GM19238 (cell line): ENCODE data around the gene CLTB.
"Not testable (repeated sequence)": the region's sequence is repeated elsewhere in the genome, so short reads cannot be mapped to it uniquely, and the experiment has no call there.

Experiments used
- DNase-seq: peaks from one replicate; pipeline ENCODE4 v3.0.0; 2011; ENCODE audit warnings: low spot score; ENCODE audit not compliant: insufficient read length

The CLTB gene

GRCh38 chr5:176427971-176428370 is 11.6 kb upstream of the CLTB start:
- DNase-seq, result no peak

DNA sequence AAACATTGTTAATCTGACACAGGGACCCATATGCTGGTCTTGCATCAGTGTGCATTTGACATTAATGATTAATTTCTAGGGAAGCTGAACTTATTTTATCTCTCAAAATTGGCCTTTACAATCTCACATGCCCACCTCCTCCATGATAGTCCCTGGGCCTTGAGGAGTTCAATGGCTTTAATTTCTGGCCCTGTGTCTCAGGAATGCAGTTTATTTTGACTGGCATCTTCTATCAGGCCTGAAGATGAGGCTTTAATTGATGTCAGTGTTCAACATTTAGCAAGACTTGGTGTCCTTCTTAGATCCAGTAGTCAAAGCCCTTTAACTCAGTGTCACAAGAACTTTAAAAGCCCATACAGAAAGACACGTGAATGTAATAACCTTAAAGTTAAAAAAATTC is 10.5 kb upstream of the CLTB start:
- no peak for DNase-seq

GRCh38 chr5:176425791-176426190 is 9.5 kb upstream of the CLTB start:
- no peak for DNase-seq

DNA sequence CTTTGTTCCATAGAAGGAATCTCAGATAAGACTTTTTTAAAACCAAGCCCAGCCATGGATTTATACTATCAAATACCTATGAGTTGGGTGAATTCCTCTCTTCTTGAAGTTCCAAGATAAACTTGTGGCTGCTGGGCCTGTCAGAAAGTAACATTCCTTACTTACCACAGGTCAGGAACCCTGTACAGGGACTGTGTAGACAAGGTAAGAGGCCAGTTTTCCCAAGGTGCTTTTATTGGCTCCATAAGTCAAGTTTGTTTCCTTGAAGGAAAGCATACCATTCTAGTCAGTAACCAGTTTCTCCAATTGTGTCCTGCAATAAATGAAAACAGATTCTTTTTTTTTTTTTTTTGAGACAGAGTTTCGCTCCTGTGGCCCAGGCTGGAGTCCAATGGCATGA is 8.8 kb upstream of the CLTB start:
- DNase-seq, result no peak

DNA sequence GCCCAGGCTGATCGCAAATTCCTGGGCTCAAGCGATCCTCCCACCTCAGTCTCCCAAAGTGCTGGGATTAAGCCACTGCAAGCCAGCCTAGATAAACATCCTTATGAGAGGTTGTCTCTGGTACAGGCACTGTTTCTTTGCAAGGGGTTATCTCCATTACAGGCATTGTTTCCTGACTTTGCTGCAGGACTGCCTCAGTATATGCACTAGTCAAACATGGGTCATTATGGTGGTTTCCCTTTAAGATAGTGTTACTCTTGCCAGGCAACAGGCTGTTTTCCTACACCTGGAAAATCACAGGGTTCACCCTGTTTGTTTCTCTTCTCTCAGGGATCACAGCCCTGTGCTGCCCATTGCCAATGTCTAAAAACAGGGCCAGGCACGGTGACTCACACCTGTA is 7.8 kb upstream of the CLTB start:
- DNase-seq, result no peak

DNA sequence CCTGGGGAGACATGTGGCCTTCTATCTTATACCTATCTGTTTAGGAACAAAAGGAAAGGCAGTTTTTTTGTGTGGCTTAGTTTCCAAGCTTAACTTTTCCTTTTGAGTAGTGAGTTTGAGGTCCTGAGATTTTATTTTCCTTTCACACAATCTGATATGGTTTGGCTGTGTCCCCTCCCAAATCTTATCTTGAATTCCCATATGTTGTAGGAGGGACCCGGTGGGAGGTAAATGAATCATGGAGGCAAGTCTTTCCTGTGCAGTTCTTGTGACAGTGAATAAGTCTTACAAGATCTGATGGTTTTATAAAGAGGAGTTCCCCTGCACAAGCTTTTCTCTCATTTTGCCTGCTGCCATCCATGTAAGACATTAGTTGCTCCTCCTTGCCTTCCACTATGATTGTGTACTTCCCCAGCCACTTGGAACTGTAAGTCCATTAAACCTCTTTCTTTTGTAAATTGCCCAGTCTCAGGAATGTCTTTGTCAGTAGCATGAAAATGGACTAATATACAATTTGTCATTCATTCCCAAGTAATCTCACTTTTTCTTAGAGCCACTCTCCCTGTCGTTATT is 4.7 kb upstream of the CLTB start:
- no peak for DNase-seq

DNA sequence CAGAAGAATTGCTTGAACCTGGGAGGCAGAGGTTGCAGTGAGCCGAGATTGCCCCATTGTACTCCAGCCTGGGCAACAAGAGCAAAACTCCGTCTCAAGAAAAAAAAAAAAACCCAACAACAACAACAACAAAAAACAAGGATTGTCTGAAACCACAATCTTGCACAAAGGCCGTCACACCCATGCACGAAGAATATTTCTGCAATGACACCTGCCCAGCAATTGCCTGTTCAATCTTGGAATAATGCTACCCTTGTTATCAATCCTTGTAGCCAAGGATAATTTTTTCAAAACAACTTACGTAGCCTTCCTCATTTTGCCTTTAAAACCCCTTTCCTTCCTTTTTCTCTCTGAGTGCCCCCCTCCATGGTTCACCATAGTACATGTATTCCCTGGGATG is 3.7 kb upstream of the CLTB start:
- DNase-seq, result no peak

GRCh38 chr5:176418251-176418650 is 1.9 kb upstream of the CLTB start:
- no peak for DNase-seq

GRCh38 chr5:176416965-176417364 is 626 bp upstream of the CLTB start:
- no peak for DNase-seq

GRCh38 chr5:176415240-176415951 is 943 bp downstream of the CLTB start:
- DNase-seq, result peak; percentile 15

DNA sequence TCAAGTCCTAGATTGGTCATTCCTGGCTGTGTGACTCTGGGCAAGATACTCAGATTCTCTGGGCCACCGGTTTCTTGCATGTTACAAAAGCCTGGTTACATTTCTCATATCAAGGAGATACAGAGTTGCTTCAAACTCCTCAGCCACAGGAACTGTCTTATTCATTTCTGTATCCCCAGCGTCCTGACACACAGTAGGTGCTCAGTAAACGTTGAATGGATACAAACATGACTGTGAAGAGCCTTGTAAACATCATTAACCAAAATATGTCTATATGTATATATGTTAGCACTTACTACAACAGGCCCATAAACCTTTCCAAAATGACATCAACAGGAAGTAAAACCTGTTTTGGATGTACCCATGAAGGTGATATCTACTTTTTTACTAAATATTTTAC is 1.6 kb downstream of the CLTB start:
- no peak for DNase-seq

GRCh38 chr5:176413709-176414191 is 2.6 kb downstream of the CLTB start:
- DNase-seq, result no peak

GRCh38 chr5:176413255-176413565 is 3.1 kb downstream of the CLTB start:
- no peak for DNase-seq

- no peak for DNase-seq
These were observed 3.7 kb downstream of the CLTB start for GRCh38 chr5:176412517-176413254.

- no peak for DNase-seq
These were observed 5.7 kb downstream of the CLTB start for GRCh38 chr5:176410486-176411180.

DNA sequence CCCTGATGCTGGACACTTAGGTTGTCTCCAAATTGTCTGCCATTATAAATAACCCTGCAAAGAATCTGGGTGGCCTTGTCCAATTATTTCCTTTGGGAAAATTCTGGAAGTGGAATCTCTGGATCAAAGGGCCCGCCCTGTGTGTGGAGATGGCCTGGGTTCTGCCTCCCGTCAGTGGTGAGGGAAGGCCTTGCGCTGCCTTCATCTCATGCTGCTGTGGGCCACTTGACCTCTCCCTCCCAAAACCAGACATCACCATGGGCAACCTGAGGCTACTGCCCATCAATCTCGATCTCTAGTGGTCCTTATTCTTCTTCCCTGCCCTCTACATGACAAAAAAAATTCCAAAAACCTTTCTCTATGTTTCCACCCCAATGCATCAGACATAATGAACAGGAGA is 6.6 kb downstream of the CLTB start:
- no peak for DNase-seq

DNA sequence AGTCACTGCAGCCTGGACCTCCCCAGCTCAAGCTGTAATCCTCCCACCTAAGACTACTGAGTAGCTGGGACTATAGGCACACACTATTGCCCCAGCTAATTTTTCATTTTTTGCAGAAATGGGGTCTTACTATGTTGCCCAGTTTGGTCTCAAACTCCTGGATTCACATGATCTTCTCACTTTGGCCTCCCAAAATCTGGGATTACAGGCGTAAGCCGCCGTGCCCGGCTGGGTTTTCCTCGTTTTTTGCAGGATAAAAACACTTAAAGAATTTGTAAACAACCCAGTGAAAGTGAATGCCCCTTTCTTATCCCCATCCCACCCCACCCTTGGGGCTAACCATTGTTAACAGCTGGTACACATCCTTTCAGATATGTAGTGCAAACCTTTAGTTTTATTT is 7.7 kb downstream of the CLTB start:
- DNase-seq, result no peak

- DNase-seq, result not testable (repeated sequence)
These were observed 8.1 kb downstream of the CLTB start for GRCh38 chr5:176408252-176408573.

- DNase-seq, result no peak
These were observed 8.7 kb downstream of the CLTB start for GRCh38 chr5:176407456-176408251.

DNA sequence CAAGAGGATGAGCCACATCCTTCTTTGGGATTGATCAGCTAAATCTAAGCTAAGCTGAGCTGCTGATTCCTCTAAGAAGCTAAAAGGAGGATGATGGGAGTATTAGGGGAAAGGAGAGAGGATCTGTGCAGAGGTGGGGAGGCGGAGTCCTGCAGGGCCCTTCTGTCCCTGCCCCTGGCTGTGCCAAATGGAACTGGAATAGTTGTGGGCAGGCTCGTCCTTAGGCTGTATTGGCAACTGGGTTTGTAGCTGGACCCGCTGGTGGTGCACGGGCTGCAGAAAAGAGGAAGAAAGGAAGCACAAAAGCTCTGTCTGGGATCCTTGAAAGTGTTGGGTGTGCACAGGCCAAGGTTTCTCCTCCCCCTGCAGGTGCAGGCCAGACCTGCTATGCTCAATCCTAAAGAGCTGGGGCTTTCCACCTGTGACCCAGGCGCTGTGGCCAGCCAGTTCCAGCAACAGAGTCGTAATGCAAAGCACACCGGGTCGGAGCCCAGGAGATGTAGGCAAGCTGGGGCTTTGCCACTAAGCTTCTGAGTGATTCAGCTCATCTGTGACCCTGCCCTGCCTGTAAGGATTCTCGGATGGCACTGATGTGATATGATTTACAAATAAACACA is 9.8 kb downstream of the CLTB start:
- DNase-seq, result no peak
